Stimulated activated CD4-positive, alpha-beta T cell treated with anti-CD3 and anti-CD28 coated beads, Interleukin-4, amount 100 ng/mL, for 4 hours (primary cell): ENCODE results near the gene CEP135.
"Not testable (repeated sequence)": the region's sequence is repeated elsewhere in the genome, so short reads cannot be mapped to it uniquely, and the experiment has no call there.

Source experiments
- DNase-seq, 2 experiments: peaks; one replicate each; pipeline ENCODE4 v3.0.0-alpha.2; 2020

Gene CEP135

DNA sequence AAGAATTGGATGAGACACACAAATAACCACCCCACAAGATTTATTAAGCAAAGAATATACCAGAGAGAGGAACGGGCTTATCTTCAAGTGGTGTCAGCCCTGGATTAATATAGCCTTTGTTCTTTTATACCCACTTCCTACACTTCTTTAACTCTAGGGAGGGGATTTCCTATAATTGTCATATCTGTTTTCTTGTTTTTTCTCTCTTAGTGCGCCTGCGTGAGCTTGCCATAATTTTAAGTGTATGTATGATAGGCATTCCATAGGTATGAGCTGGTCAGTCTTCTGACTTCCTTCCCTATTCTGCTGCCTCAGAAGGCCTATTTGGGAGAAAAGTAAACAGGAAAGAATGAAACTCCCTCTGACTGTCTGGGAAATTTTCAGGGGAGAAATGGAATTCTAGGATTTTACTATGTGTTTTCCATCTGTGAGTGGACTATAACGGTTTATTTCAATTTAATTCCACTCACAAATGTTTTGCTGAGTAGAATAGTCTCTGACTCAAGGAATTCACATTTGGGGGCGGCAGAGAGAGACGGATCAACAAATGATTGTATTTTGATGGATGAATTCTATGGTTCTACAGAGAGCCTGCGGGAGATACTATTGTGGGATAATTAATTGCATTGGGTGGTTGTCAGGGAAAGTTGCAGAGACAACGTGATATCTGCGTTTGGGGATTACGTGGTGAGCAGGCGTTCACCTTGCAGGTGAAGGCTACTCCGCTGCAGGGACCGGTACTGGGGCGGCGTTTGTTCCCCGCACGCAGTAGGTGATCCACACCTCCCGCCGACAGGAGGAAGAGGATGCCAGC lies 626 bp upstream of the CEP135 start:
- DNase-seq: peak; percentile 30 to 38

DNA sequence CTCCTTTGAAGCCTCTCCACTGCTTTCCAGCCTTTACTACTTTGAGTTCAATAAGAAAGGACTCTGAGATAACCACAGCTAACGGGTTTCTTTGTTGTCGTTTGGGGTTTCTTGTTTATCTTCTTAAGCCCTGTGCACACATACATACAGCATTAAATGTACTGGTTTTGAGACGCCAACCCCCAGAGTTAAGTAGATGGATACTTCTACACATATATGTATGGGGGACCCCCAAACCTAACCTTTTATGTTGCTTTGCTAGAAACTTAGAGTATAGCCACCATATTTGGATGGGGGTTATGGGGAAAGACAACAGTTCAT lies 697 bp downstream of the CEP135 start:
- DNase-seq: no peak

- no peak for DNase-seq
These were observed 2.6 kb downstream of the CEP135 start for GRCh38 chr4:55951191-55951922.

GRCh38 chr4:55955710-55956109 lies 7.0 kb downstream of the CEP135 start:
- no peak for DNase-seq

- no peak for DNase-seq
These were observed 10.9 kb downstream of the CEP135 start for GRCh38 chr4:55959655-55960054.

DNA sequence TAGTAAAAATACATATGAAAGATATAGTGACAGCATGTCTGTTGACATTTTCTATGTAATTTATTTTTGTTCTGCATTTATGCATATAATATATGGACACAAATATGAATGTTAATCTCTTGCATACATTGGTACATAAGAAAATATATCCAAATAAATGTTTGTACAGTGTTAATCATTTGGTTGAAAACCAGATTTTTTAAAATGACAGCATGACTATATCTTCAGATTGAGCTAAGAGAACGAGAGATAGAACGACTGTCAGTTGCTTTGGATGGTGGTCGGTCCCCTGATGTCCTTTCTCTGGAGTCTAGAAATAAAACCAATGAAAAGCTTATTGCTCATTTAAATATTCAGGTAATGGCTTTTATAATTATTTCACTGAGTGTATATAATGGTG lies 15.3 kb downstream of the CEP135 start:
- DNase-seq: no peak

DNA sequence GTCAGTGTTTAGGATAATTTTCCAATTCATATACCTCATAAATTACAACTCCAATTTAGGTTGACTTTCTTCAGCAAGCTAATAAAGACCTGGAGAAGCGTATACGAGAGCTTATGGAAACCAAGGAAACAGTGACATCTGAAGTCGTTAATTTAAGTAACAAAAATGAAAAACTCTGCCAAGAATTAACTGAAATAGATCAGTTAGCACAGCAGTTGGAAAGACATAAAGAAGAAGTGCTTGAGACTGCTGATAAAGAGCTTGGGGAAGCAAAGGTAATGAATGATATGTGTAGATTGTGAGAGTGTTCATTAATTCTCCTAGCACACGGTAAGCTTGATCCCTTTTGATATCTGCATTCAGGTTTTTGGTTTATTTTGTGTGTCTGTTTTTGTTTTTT lies 16.8 kb downstream of the CEP135 start:
- DNase-seq: no peak

DNA sequence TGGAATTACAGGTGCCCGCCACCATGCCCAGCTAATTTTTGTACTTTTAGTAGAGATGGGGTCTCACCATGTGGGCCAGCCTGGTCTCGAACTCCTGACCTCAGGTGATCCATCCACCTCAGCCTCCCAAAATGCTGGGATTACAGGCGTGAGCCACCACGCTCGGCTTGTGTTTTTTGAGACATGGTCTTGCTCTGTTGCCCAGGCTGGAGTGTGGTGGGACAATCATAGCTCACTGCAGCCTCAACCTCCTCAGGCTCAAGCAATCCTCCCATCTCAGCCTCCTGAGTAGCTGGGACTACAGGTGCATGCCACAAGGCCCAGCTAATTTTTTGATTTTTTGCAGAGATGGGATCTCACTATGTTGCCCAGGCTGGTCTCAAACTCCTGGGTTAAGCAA lies 17.6 kb downstream of the CEP135 start:
- not testable (repeated sequence) for DNase-seq

DNA sequence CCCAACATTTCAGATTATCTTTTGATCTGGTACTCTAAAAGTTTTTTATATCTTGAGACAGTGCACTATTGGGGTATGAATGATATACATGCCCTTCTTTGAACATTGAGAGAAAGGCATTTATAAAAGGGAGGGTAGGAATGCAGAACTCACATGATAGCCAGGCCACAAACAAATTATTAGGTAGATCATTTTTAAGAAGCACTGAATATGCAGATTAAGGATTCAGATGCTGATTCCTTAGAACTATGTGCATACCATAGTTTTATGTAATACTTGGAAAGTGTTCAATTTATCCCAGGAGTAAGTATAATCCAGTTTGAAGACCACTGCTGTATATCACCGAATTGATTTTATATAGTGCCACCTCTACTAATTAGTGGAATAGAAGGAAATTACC lies 18.6 kb downstream of the CEP135 start:
- no peak for DNase-seq

DNA sequence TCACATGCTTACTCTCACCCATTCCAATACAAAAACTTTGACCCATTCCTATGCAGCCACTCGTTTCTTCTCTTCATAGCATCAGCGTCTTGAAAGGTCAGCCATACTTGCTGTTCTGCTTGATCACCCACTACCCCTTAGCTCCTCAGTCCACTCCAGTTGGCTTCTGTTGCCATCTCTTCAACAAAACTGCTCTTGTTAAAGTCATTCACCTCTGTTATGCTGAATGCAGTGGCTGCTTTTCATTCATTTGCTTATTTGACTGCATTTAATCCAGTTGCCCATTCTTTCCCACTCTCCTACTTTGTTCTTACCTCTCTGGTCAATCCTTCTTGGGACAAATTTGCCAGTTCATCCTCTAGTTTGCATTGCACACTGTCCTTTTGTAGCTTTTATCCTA lies 24.9 kb downstream of the CEP135 start:
- DNase-seq: no peak

DNA sequence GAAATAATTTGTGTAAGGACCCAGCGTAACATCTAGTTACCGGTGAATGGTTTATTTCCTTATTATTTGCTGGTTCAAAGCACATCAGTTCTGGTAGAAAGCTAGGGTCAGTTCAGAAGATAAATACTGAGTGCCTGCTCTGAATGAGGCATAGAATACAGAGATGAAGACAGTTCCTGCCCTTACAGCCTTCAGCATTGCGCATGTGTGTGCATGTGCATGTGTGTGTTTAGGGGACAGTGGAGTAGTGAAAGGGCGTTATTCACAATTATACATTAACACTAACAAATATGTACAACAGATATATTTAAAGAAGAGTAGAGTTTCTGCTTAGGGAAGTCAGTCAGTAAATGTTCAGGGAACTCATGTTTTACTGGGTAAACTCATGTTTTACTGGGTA lies 29.1 kb downstream of the CEP135 start:
- no peak for DNase-seq

DNA sequence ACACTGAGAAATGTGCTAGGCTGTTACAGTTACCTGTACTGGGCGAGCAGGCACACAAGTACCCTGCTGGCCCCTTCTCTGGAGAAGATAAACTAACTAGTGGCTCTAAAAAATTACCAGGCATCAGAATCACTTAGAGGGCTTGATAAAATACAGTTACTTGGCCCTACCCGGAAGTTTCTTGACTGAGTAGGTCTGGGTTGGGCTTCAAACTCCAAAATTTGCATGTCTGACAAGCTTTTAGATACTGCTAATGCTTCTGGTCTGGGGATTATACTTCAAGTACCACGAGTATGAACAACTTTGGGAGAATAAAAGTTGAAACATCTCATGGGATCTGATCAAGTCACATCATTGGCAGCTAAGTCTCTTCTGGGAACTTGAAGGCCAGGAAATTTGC lies 30.8 kb downstream of the CEP135 start:
- no peak for DNase-seq

DNA sequence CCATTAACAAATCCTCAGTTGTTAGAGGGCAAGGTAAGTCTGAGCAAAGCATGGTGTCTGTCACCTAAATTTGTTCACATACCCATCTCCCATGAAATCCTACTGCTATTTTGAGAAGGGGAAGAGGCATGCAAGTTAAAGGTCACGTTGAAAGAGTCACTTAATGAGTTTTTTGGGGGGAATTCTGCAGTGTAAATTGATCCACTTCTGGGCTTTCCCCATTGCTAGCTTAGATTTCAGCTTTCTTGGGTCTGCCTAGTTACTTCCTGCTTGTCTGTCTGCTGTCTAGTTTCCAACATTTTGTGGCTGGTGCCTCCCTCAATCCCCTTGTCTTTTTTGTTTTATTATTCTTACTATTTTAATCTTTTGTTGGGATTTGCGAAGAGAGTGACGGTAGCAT lies 32.0 kb downstream of the CEP135 start:
- DNase-seq: no peak

GRCh38 chr4:55982976-55983375 lies 34.2 kb downstream of the CEP135 start:
- no peak for DNase-seq

- no peak for DNase-seq
These were observed 41.0 kb downstream of the CEP135 start for GRCh38 chr4:55989766-55990165.

DNA sequence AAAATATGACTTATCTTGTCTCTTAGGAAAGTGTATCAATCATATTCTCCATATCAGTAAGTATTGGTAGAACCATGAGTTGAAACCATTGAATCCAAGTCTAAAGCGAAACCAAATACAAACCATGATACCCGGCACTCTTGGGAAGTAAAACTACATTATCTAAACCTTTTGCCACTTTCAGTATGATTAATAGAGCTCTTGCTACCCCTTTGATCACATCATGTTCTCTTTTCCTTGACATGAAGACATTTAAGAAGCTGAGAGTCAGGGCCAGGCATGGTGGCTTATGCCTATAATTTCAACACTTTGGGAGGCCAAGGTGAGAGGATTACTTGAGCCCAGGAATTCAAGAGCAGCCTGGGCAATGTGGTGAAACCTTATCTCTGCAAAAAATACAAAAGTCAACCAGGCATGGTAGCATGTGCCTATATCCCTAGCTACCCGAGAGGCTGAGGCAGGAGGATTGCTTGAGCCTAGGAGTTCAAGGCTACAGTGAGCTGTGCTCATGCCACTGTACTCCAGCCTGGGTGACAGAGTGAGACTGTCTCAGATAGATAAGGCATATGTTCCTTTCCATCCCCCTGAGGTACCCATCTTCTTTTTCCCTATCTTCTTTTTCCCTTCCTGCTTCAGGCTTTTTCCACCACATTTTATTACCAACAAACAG lies 45.4 kb downstream of the CEP135 start:
- DNase-seq: no peak

DNA sequence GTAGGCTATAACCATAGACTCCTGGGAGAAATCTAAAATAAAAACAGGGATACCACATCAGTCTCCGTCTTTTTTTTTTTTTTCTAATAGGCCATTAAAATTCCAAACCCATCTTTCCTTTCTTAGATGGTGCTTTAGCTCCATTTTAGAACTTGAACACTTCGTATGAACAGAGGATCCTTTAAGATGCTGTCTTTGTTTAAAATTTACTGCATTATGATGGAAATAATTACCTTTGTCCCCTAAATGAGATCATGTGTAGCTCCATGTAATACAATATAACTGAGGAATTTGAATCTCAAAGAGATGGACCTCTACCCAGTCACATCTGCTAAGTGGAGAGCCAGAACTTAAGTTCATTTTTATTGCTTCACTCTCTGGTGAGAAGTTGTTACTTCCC lies 47.9 kb downstream of the CEP135 start:
- DNase-seq: no peak

GRCh38 chr4:56003606-56004005 lies 54.9 kb downstream of the CEP135 start:
- DNase-seq: no peak

- no peak for DNase-seq
These were observed 55.5 kb downstream of the CEP135 start for GRCh38 chr4:56004235-56004634.

- no peak for DNase-seq
These were observed 58.4 kb downstream of the CEP135 start for GRCh38 chr4:56007154-56007553.

- DNase-seq: no peak
These were observed 59.5 kb downstream of the CEP135 start for GRCh38 chr4:56008206-56008605.

GRCh38 chr4:56026596-56026995 lies 77.9 kb downstream of the CEP135 start:
- no peak for DNase-seq

GRCh38 chr4:56028165-56028564 lies 79.4 kb downstream of the CEP135 start:
- no peak for DNase-seq

DNA sequence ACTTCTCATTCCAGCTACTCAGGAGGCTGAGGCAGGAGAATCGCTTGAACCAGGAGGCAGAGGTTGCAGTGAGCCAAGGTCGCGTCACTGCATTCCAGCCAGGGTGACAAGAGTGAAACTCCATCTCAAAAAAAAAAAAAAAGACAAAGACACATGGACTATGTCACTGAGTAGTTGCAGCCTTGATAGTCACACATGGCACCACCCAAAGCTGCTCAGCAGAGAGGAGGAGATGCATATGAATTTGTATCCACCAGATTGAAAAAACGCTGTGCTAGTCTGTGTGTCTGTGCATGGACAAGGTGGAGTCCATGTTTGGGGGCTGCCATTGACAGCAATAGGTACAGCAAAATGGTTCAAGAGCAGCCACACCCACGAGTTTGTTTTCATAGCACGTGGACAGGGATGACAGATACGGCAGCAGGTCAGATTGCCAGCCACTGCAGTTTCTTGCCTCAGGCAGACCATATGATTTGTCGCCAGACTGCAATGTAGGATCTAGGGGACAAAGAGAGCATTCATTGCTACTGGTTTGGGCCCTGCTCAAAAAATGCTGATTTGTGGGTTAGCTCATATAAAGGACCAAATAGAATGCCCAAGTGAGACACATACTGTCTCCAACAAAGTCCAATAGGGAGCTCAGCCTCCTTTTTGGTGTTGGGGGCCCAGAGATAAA lies 89.9 kb downstream of the CEP135 start:
- no peak for DNase-seq
